HG03521 (cell line): ENCODE data around the gene FKBP14.

ENCODE experiments used
- ATAC-seq: cut with Tn5 transposase; IDR thresholded peaks from one replicate; pipeline ENCODE4 v1.9.1; 2021; ENCODE audit warnings: mild to moderate bottlenecking, moderate library complexity; ENCODE audit not compliant: unreplicated experiment

Gene FKBP14

GRCh38 chr7:30026229-30027064 lies at the start of gene FKBP14:
Gene FKBP14, minus strand, starts transcription at chr7:30026702. Its CDS starts 194 bp downstream, at chr7:30026508.
- peak; percentile 76 for ATAC-seq

DNA sequence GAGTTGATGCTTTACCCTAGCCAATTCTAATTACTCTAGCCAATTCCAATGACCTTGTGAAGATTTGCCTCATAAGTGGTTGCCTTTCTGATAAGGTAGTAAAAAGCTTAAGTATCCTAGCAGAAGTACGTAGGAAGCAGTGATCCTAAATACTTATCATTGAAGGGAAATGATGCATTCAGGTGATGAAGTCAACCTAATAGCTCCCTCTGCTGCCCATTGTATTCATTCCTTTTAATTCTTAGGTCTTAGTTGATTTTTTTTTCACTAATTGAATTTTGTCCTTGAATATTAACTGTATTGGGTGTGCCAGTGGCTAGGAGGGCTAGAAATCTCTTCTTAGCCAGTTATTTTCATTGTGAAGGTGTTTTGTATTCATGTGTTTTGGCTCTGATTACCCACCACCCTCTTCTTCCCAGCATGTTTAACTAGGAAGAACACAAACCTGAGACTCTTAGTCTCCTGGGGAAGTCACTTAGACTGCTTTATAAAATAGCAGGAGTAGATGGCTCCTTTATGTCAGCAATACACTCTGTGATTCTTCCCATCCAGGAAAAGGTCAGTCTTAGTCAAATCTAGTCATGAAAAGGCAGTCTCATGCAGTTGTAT lies 48.0 kb upstream of the FKBP14 start:
- no peak for ATAC-seq

GRCh38 chr7:30072735-30073134 lies 46.2 kb upstream of the FKBP14 start:
- ATAC-seq = no peak

DNA sequence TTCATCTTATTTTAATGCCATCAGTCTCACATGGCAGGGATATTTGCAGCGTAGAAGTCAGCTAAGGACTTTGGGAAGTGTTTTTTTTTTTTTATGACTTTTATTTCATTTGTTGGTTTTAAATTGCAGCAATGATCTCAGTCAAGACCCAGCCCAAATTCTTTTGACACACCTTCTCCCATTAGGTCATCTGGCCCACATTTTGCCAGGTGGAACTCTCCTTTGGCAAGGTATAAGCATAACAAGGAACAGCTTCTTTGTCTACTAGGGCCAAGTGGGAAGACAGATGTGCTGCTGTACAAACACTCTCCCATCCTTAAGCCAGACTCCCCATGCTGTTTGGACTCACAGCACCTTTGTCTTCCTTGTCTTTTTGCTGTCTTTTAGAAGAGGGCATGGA lies 43.5 kb upstream of the FKBP14 start:
- no peak for ATAC-seq

GRCh38 chr7:30069096-30069867 lies 42.8 kb upstream of the FKBP14 start:
- no peak for ATAC-seq

- no peak for ATAC-seq
These were observed 41.6 kb upstream of the FKBP14 start for GRCh38 chr7:30068117-30068516.

DNA sequence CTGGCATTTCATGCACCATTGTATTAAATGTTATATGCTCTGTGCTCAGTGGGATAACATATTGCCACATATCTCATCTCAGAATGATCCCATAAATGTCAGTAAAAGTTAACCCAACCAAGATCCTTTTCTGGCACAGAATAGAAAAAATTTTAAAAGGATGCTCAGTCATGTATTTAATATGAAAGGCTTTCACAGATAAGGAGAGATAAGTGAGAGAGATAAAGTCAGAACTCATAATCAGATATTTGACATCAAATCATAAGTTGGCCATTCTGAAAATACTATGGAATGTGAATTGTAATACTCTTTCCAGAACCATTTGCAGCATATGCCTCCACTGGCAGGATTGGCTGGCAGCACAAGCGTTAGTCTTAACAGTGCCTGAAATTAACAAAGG lies 40.2 kb upstream of the FKBP14 start:
- no peak for ATAC-seq

- ATAC-seq = no peak
These were observed 39.2 kb upstream of the FKBP14 start for GRCh38 chr7:30065746-30066145.

- peak; percentile 51 for ATAC-seq
These were observed 36.1 kb upstream of the FKBP14 start for GRCh38 chr7:30062587-30062986.

GRCh38 chr7:30061786-30062185 lies 35.3 kb upstream of the FKBP14 start:
- peak; percentile 67 for ATAC-seq

DNA sequence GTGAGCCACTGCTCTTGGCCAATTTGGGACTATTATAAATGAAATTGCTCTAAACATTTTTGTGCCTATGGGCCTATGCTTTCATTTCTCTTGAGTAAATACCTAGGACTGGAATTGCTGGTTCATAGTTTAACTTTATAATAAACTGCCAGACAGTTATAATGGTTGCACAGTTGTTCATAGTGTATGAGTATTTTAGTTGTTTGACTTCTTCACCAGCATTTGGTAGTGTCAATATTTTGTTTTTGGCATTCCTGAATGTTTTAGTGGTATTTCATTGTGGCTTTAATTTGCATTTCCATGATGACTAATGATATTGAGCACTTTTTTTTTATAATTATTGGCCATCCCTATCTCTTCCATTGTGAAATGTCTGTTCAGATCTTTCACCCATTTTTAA lies 31.2 kb upstream of the FKBP14 start:
- no peak for ATAC-seq

DNA sequence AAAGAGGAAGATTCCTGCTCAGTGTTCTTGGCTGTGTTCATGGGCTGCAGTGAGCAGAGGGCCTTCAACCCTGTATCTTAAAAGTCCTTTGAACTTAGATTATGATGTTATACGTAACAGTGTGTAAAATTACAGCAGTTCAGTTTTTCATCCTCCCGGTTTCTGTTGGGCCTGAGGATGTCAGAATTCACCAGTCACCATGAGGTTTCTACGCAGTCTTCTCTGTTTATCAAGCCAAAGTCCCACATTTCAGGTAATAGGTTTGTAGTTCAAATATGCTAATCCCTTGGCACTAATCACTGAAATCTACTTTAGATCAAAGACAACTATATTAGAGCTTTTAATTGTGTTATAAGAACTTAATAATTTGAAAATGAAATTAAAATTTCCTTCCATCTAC lies 26.6 kb upstream of the FKBP14 start:
- no peak for ATAC-seq

- ATAC-seq = no peak
These were observed 22.7 kb upstream of the FKBP14 start for GRCh38 chr7:30049173-30049572.

DNA sequence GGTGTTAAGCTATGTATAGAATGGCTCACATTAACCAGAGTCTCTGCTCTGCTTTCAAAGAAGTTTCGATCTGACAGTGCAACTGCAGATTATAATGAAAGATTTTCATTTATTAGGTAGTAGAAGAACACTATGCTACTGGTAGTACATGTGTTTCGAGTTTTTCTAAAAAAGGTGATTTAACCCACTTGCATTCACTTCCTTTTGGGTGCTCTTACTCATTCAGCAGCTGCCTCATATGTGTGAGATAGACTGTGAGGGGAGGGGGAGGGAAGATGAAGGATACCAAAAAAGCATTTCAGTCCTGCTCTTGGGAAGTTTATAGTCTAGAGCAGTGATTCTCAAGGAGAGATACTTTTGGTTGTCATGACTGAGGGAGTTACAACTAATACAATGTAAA lies 22.1 kb upstream of the FKBP14 start:
- ATAC-seq = no peak

DNA sequence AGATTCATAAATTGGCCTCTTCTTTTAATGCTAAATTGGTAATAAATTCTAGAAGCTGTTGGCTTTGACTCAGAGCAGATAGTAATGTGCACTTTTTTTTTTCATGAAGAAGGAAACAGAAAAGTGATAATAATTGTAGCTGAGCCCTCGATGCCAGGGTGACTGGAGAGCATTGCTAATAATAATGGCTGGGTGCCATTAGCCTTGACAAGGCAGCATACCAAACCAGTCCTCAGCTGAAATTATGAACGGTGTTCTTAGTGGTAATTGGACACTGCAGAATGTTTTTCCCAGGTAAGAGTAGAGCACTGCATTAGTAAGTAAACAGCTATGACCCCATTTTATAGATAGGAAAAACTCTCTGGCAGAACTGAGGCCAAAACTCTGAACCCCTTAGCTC lies 20.6 kb upstream of the FKBP14 start:
- ATAC-seq = no peak

GRCh38 chr7:30046127-30046770 lies 19.7 kb upstream of the FKBP14 start:
- ATAC-seq = no peak

GRCh38 chr7:30041526-30042269 lies 15.2 kb upstream of the FKBP14 start:
- no peak for ATAC-seq

DNA sequence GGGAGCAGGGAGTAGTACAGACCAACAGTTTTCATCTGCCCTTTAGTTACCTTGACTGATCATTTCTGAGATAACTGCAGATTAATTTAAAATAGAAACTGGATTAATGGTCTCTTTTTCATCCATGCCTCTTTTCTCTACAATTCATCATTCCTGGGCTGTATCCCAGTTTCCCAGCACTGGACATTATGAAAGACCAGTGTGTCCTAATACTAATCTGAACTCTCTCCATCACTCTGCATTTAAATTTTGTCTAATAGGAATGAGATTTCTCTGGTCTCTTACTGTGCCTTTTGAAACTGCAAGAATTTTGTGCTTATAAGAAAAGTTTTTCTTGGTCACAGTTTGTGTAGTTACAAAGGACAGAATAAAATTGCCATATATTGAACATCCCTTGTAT lies 14.4 kb upstream of the FKBP14 start:
- no peak for ATAC-seq

GRCh38 chr7:30038196-30038980 lies 11.9 kb upstream of the FKBP14 start:
- ATAC-seq = no peak

DNA sequence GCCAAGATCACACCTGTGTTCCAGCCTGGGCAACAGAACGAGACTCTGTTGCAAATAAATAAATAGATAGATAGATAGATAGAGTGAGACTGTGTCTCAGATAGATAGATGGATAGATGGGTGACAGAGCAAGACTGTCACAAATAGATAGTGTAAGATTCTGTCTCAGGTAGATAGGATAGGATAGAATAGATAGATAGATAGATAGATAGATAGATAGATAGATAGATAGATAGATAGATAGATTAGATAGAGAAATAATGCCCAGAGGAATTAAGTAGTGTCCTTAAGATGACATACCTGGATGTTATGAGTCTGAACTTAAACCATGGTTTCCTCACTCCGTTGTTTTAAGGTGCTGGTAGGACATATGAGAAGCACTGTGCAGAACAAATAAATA lies 9.7 kb upstream of the FKBP14 start:
- no peak for ATAC-seq
